ENCODE data around the gene SUMO2.

SUMO2 gene

DNA sequence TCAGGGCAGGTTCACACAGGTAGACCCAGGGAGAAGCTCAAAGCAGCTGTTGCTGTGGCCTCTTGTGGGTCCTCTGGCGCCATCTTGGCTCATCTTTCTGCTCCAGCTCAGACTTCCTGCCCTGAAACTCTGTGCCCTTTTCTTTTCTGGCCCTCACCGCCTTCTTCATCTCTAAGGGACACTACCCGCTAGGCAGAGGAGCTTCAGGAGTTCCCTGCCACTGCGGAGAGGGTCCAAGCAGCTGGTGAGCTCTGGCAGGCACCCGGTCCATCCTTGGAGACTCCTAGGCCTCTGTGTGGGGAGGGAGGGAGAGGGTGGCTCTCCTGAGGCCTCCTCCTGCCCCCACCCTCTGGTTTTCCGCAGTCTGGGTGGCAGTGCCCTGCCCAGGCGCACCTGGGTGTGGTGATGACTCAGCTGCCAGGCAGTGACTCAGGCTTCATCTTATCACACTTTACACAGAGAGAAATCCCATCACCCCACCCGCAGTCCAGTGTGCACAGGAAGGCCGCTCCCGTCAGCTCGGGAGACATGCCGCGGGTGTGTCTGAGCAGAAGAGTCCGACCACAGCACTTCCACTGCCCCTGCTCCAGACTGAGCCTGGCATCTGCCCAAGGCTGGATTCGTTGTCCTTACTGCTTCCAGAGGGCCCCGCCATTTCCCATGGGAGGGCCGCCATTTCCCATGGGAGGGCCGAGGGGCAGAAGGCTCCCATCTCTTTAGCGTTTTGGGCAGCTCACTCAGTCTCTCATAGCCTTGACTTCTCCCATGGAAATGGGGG is 58.5 kb downstream of the SUMO2 start:
- peak; percentile 33 for DNase-seq (ENCODE audit: low read depth, low spot score)

DNA sequence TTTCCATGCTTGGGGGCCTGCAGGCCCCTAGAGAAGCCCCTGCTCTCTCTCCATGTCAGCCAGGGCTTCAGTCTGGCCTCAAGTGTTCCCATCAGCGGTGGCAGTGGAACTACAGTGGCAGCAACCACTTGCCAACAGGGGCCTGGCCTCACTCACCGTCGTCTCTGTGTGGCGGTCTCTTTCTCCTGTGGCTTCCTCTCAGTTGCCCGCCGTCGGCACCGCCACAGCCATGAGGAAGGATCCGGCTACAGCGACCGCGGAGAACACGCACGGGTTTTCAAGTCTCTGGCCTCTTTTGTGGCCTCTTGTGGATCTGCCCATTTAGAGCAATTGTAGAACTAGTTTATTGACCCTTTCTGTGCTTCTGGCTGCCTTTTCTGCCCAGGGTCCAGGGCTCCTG is 64.5 kb downstream of the SUMO2 start:
- no peak for DNase-seq (ENCODE audit: low read depth, low spot score)

GRCh38 chr17:75116737-75117136 is 66.0 kb downstream of the SUMO2 start:
- no peak for DNase-seq (ENCODE audit: low read depth, low spot score)
